Ishikawa (cell line): Measurements from ENCODE around the gene MYO5A.
A peak's percentile ranks its signal among the peaks of the same experiment; 100 is the strongest.

Experiments used
- CEBPB ChIP-seq: IDR thresholded peaks from 2 replicates; pipeline ENCODE4 v1.6.1; 2012
- CREB1 ChIP-seq: IDR thresholded peaks from 2 replicates; pipeline ENCODE4 v1.6.1; 2012; ENCODE audit warnings: low read depth
- EGR1 ChIP-seq: IDR thresholded peaks from 2 replicates; pipeline ENCODE4 v1.6.1; 2012
- EP300 ChIP-seq: IDR thresholded peaks from 2 replicates; pipeline ENCODE4 v1.6.1; 2012; ENCODE audit warnings: borderline replicate concordance
- FOXM1 ChIP-seq: IDR thresholded peaks from 2 replicates; pipeline ENCODE4 v1.6.1; 2012; ENCODE audit warnings: low read depth, borderline replicate concordance
- NFIC ChIP-seq: IDR thresholded peaks from 2 replicates; pipeline ENCODE4 v1.6.1; 2012
- RAD21 ChIP-seq: IDR thresholded peaks from 2 replicates; pipeline ENCODE4 v1.6.1; 2012; ENCODE audit warnings: low read depth
- REST ChIP-seq: IDR thresholded peaks from 2 replicates; pipeline ENCODE4 v1.6.1; 2012; ENCODE audit warnings: low read depth, mild to moderate bottlenecking
- TAF1 ChIP-seq: IDR thresholded peaks from 2 replicates; pipeline ENCODE4 v1.6.1; 2012; ENCODE audit warnings: low read depth, mild to moderate bottlenecking
- TCF12 ChIP-seq: IDR thresholded peaks from 2 replicates; pipeline ENCODE4 v1.6.1; 2012; ENCODE audit warnings: low read depth
- TEAD4 ChIP-seq: IDR thresholded peaks from 2 replicates; pipeline ENCODE4 v1.6.1; 2012
- YY1 ChIP-seq: IDR thresholded peaks from 2 replicates; pipeline ENCODE4 v1.6.1; 2012; ENCODE audit warnings: low read depth
- ZBTB7A ChIP-seq: IDR thresholded peaks from 2 replicates; pipeline ENCODE4 v1.6.1; 2012; ENCODE audit warnings: low read depth
- TF ChIP-seq, protein P1 (sequence below): IDR thresholded peaks from 2 replicates; pipeline ENCODE4 v1.6.1; 2012

Gene MYO5A

GRCh38 chr15:52527911-52528563 lies 643 bp downstream of the MYO5A start:
- TF ChIP-seq CEBPB: no peak
- TF ChIP-seq TCF12: no peak
- no peak for TF ChIP-seq FOXM1
- TF ChIP-seq ZBTB7A: 0 out of 2 replicates have a peak, but pooled peaks have one; percentile 83
- TF ChIP-seq RAD21: no peak
- no peak for TF ChIP-seq EGR1
- no peak for TF ChIP-seq NFIC
- TF ChIP-seq TEAD4: no peak

DNA sequence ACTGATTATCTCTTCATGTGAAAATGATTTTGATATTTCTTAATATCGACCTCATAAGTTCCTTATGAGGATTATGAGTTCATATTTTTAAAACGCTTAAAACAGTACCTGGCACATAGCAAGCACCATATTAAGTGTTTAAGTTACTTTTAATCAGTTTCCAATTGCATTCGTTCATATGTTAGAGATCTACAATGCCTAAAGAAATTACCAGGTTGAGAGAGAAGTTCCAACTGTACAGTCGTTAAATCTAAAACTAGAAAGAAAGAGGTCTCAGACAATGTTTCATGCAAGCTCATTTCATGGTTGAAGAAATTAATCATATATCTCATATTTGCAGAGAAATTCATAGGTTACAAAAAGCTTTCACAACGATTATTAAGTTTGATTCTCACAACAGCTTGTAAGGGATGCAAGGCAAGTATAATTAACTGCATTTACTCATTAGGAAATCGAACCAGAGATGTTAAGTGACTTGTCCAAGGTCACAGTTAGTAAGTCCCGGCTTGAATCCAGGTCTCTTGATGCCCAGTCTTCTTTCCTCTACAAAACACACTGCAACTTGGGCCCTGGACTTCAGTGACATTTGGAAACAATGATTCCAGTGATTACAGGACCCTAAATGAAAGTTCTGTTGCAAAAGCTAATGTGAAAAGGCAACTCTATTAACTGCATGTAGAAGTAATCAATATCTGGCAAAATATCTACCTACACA lies 1.3 kb downstream of the MYO5A start:
- TF ChIP-seq CREB1: no peak
- TF ChIP-seq EGR1: no peak
- TF ChIP-seq TAF1: no peak
- TF ChIP-seq ZBTB7A: no peak
- TF ChIP-seq TEAD4: no peak
- TF ChIP-seq NFIC: no peak
- no peak for TF ChIP-seq FOXM1
- no peak for TF ChIP-seq EP300
- TF ChIP-seq REST: no peak
- TF ChIP-seq TCF12: no peak
- TF ChIP-seq CEBPB: no peak
- TF ChIP-seq, protein P1, sequence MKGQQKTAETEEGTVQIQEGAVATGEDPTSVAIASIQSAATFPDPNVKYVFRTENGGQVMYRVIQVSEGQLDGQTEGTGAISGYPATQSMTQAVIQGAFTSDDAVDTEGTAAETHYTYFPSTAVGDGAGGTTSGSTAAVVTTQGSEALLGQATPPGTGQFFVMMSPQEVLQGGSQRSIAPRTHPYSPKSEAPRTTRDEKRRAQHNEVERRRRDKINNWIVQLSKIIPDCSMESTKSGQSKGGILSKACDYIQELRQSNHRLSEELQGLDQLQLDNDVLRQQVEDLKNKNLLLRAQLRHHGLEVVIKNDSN: no peak

DNA sequence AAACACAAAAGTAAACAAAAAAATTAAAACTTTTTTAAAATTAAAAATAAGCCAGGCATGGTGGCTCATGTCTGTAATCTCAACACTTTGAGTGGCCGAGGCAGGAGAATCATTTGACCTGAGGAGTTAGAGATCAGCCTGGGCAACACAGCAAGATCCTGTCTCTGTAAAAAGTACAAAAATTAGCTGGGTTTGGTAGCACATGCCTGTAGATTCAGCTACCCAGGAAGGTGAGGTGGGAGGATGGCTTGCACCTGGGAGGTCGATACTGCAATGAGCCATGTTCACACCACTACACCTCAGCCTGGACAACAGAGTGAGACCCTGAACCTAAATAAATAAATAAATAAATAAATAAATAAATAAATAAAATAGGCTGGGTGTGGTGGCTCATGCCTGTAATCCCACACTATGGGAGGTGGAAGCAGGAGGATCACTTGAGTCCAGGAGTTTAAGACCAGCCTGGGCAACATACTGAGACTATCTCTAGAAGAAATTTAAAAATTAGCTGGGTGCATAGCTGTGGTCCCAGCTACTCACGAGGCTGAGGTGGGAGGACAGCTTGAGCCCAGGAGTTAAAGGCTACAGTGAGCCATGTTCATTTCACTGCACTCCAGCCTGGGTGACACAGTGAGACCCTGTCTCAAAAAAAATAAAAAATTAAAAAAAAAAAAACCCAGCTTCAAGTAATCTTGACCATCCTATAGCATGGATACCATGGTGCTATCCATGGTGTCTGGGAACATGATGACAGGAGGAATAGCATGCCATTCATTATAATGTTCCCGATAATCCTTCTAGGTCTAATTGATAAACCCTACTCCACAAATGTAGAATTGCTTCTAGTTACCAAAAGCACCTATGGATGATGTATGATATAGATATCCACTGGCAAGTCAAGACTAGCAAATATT lies 4.2 kb downstream of the MYO5A start:
- TF ChIP-seq REST: peak; percentile 14; the same call in 1 of the 2 replicates
- TF ChIP-seq, protein P1: no peak

GRCh38 chr15:52523647-52524046 lies 5.0 kb downstream of the MYO5A start:
- TF ChIP-seq FOXM1 (no peak), EGR1 (no peak), ZBTB7A (no peak), YY1 (no peak)

DNA sequence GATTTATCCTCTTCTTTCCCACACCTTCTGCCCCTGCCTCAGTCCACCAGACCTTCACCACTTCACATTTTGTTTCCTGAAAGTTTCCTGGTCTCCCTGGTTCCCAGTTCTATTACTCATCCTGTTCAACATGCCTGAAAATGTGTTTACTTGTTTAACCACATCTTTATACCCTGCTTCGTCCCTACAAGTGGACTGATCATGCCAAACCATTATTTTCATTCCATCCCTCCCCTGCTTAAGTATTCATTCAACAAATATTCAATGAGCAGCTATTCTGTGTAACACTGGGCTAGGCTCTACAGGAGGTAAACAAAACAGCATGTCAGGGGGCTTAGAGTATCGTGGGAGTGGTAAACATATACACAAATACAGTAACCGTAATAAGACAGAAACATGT lies 5.5 kb downstream of the MYO5A start:
- no peak for TF ChIP-seq CEBPB
- TF ChIP-seq FOXM1: no peak
- no peak for TF ChIP-seq NFIC
- TF ChIP-seq TEAD4: no peak
- TF ChIP-seq, protein P1: no peak
- no peak for TF ChIP-seq RAD21
- TF ChIP-seq CREB1: no peak
- TF ChIP-seq ZBTB7A: no peak
- no peak for TF ChIP-seq TAF1
- no peak for TF ChIP-seq YY1
- no peak for TF ChIP-seq REST
